GM10266 (cell line): Measurements from ENCODE around the gene NAPA.

Source experiments
- DNase-seq: peaks from one replicate; pipeline ENCODE4 v3.0.0; 2012; ENCODE audit errors: extremely low spot score
- TF ChIP-seq, protein P1 (sequence below): IDR thresholded peaks from 2 replicates; pipeline ENCODE4 v1.5.1; 2012; ENCODE audit warnings: mild to moderate bottlenecking, low read depth; ENCODE audit not compliant: control insufficient read depth, insufficient read depth; ENCODE audit errors: missing control alignments

The NAPA gene

DNA sequence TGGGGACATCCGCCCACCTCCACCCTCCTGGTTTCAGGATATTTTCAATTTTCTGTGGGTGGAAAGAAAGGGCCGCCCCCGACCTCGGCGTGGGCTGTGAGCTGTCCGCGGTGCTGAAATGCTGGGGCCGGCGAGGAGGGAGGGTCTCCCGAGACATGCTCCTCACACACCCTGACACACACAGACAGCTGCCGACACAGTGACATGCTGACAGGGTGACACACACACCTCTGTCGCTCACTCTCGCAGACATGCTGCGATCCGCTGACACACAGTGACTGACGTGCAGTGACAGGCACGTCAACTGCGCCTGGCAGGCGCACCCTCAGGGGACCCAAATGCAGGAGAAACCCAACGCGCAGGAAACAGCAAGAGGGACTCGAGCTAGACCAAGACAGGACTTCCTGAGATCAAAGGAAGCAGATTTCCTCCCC, 70.5 kb downstream of the NAPA start:
- DNase-seq, result no peak
- TF ChIP-seq, protein P1, sequence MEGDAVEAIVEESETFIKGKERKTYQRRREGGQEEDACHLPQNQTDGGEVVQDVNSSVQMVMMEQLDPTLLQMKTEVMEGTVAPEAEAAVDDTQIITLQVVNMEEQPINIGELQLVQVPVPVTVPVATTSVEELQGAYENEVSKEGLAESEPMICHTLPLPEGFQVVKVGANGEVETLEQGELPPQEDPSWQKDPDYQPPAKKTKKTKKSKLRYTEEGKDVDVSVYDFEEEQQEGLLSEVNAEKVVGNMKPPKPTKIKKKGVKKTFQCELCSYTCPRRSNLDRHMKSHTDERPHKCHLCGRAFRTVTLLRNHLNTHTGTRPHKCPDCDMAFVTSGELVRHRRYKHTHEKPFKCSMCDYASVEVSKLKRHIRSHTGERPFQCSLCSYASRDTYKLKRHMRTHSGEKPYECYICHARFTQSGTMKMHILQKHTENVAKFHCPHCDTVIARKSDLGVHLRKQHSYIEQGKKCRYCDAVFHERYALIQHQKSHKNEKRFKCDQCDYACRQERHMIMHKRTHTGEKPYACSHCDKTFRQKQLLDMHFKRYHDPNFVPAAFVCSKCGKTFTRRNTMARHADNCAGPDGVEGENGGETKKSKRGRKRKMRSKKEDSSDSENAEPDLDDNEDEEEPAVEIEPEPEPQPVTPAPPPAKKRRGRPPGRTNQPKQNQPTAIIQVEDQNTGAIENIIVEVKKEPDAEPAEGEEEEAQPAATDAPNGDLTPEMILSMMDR, result no peak

DNA sequence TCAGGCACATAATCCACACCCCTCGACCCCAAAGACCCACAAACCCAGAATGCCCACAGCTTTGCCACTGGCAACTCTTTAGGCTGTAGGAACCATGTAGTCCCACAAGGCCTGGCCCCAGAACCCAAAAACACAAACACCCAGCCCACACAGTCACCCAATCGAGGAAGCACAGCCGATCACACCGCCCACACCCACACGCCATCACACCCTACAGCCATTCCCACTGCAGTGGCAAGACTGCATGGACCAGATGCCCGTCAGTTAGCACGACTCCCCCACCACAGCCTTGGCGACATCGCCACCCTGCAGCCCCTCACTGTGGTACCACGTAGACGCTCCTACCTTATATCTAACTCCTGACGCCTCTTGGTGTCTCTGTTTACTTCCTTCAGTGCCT, 71.5 kb downstream of the NAPA start:
- no peak for DNase-seq
- TF ChIP-seq, protein P1, result no peak

DNA sequence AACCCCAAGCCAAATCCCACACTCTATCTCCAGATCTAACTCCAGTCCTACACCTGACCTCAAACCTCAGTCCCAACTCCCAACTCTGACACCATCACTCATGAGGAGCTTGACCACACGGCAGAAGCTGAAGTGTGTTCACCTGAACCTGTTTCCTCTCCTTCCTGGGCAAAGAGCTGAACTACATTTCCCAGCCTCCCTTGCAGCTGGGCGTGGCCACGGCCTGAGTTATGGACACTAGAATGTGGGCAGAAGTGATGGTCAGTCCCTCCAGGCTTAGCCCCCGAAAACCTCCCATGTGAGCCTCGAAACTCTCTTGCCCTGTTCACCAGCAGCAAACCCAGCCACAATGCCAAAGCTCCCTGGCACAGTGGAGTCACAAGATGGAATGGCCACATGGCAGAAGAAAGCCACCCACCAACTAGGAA, 76.1 kb downstream of the NAPA start:
- TF ChIP-seq, protein P1, result no peak
- DNase-seq, result no peak
